GM21367 (cell line): ENCODE measurements around the gene SARDH.
A peak's percentile ranks its signal among the peaks of the same experiment; 100 is the strongest.
"Not testable (repeated sequence)": the region's sequence is repeated elsewhere in the genome, so short reads cannot be mapped to it uniquely, and the experiment has no call there.

Experiments
- ATAC-seq: cut with Tn5 transposase; IDR thresholded peaks from one replicate; pipeline ENCODE4 v1.9.1; 2021; ENCODE audit not compliant: unreplicated experiment

Gene SARDH

DNA sequence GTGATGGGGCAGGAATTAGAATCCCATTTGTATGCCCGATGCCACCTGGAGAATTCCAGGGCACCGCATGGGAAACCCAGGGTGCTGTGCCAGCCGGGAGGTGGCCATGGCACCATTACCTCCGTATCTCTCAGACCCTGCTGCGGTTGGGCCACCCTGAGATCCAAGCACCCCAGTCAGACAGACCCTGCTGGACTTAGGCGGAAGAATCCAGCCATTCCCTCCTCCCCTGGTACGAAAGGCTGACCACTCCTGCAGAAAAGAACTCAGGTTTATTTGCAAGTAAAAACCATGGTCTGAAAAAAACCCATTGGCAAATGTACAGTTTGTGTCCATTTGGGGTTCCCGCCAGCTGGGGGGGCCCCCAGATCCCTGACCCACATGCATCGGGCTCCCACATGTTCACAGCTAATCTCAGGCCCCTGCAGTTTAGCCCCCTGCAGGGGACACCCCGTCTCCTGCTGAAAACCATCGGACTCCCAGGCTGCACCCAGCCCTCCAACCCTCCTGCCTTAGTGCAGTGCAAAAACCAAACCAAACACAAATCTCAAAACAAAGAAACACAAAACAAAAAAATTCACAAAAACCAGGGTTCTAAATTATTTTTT lies 23.6 kb upstream of the SARDH start:
- no peak for ATAC-seq

DNA sequence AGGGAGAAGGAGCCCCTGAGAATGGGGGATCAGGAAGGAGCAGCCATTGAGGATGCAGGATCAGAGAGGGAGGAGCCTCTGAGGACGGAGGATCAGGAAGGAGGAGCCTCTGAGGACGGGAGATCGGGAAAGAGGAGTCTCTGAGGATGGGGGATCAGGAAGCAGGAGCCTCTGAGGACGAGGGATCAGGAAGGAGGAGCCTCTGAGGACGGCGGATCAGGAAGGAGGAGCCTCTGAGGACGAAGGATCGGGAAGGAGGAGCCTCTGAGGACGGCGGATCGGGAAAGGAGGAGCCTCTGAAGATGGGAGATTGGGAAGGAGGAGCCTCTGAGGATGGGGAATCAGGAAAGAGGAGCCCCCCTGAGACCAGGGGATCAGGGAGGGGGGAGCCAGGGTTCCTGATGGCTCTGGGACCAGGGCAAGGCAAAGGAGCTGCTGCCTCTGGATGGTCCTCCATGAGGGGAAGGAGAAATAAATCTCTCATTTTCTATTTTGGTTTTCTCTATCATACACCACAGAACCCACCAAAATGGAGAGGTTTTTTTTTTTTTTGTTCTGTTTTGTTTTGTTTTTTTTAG lies 22.6 kb upstream of the SARDH start:
- ATAC-seq, result no peak

DNA sequence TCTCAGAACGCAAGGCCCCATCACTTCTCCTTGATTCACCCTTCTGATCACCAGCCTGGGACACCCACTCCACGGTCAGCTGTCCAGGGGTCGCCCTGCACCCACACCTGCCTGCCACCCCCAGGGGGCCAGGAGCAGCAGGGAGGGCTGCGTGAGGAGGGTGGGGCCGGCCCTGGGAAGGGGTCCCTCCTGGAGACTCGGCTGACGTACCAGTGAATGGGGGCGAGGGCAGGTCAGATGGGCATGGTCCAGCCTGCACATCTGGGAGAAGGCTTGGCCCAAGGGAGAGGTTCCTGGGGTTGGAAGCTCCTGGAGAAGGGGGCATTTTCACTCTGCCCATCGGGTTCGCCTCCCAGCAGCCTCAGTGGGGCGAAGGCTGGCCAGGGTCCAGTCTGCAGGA lies 21.8 kb upstream of the SARDH start:
- ATAC-seq, result no peak

DNA sequence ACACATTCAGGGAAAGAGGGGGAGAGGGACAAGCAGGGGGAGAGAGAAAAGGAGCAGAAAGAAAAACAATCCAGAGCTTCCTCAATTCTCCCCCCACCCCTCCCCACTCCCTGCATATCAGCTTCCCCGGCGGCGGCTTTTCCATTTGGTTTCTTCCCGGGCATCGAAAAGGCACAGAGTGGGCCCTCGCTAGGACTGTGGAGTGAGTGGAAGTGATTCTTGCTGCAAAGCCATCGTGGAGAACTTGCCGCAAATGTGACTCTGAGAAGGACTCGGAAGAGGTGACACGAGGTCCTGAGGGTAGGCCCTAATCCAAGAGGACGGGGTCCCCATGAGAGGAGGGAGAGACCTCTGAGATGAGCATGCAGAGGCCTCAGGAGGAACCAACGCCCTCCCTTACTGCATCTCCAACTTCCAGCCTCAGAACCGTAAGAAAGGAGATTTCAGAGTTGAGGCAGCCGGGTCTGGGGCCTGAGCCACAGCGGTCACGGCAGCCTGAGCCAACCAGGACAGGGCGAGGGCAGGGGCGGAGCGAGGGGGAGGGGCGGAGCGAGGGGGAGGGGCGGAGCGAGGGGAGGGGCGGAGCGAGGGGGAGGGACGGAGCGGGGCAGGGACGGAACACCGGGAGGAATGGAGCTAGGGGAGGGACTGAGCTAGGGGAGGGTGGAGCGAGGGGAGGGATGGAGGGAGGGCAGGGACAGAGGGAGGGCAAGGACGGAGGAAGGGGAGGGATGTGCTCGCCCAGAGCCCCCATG lies 21.2 kb upstream of the SARDH start:
- no peak for ATAC-seq

DNA sequence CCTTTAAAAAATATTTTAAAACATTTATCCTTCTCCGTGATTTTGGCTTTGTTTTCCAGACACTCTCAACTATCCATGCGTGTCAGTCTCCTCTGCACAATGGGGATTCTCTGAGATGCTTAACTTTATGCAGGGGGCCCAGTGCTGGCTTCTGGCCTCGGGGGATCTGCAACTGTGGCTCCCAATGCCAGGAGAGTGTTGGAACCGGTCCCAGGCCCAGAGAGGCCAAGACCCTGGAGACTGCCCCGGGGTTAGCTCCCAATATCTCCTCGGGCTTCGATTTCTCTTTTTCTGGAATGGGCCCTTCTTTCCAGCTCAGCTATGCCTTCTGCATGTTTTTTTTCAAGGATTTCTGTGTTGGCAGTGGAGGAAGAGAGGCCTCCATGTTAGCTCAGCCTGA lies 20.1 kb upstream of the SARDH start:
- ATAC-seq, result no peak

DNA sequence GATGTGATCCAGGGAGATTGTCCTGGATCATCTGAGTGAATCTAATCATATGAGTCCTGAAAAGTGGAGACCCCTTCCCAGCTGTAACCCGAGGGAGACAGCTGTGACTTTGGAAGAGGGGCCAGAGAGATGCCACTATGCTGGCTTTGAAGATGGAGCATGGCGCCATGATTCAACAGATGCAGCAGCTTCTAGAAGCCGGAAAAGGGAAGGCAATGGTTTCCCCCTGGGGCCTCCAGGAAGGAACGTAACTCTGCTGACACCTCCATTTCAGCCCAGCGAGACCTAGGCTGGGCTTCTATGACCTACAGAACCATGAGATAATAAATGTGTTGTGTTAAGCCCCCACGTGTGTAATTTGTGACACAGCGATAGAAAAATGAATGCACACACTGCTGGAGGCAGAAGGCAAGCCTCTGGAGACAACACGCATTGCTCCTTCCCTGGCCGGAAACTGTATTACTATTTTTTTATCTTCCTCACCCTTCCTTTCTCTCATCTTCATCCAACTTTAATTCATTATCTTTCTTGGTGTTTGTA lies 16.6 kb upstream of the SARDH start:
- no peak for ATAC-seq

DNA sequence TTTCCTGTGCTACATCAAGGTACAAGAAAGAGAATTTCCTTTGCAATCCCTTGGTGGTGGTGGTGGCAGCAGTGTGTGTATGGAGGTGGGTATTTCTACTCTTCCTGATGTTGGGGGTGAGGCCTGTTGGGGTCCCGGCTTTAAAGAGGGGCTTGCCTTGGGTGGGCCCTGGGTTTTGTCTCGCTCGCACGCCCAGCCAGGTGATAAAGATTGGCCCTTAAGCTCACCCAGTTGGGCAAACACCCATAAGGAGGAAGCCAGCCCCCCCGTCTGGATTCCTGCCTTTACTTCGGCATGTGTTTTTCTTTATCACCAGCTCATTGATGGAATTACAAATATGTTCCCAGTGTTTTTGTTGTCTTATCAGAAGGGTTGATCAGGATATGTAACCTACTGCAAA lies 16.0 kb upstream of the SARDH start:
- ATAC-seq, result no peak

DNA sequence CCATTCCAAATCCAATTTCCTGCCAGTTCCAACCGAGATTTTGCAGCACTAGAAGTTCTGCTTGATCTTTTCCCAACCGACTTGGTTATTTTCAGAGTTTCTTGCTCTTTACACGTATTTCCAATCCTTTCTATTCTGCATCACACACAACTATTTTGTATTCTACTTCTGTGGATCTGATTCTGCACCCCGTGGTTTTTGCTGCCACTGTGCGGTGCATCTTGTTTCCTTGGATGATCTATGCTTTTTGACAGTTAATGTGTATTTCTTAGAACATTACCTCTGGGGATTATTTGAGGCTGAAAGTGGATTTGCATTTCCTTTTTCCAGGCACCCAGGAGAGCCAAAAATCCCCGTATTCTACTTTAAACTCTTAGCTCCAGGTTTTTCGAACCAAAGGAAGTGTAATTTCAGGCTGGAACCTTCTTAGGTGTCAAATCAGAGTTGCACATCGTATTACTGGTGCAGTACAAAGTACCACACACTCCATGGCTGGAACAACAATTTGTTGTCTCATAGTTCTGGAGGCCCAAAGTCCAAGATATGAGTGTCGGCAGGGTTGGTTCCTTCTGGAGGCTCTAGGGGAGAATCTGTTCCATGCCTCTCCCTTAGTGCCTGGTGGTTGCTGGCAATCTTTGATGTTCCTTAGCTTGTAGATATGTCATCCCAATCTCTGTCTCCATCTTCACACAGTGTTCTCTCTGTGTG lies 14.7 kb upstream of the SARDH start:
- no peak for ATAC-seq

DNA sequence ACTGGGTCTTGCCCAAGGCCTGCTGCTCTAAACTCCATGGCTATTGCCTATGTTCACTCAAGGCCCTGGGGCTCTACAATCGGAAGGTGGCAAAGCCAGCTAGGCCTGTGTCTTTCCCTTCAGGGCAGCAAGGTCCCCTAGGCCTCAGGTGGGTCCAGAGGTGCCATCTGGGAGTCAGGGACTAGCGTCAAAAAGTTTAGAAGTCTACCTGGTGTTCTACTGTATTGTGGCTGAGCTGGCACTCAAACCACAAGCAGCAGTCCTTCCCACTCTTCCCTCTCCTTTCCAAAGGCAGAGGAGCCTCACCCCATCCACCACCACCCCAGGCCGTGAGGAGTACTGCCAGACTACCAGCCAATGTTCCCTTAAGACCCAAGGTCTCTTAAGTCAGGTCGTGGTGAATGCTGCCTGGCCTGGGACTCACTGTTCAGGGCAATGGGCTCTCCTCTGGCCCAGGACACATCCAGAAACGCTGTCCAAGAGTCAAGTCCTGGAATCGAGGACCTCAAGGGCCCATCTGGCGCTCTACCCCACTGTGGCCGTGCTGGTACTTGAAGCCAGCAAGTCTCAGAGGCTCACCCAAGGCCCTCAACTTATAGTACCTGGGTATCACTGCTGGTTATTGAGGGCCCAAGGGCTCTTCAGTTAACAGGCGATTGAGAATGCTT lies 13.0 kb upstream of the SARDH start:
- no peak for ATAC-seq

DNA sequence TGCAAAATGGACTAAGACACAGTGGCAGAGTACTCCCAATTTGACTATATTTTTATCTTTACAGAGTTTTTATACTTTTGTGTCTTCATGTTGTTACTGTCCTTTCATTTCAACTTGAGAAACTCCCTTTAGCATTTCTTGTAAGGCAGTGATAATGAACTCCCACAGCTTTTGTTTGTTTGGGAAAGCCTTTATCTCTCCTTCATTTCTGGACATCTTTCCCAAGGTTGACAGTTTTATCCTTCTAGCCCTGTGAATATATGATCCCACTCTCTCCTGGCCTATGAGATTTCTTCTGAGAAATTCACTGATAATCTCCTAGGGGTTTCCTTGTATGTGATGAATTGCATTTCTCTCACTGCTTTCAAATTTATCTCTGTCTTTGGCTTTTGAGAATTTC lies 9.2 kb upstream of the SARDH start:
- ATAC-seq, result no peak

DNA sequence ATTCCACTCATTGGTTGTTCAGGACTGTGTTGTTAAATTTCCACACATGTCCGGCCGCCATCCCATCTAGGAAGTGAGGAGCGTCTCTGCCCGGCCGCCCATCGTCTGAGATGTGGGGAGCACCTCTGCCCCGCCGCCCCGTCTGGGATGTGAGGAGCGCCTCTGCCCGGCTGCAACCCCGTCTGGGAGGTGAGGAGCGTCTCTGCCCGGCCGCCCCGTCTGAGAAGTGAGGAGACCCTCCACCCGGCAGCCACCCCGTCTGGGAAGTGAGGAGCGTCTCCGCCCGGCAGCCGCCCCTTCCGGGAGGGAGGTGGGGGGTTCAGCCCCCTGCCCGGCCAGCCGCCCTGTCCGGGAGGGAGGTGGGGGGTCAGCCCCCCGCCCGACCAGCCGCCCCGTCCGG lies 6.4 kb upstream of the SARDH start:
- not testable (repeated sequence) for ATAC-seq

DNA sequence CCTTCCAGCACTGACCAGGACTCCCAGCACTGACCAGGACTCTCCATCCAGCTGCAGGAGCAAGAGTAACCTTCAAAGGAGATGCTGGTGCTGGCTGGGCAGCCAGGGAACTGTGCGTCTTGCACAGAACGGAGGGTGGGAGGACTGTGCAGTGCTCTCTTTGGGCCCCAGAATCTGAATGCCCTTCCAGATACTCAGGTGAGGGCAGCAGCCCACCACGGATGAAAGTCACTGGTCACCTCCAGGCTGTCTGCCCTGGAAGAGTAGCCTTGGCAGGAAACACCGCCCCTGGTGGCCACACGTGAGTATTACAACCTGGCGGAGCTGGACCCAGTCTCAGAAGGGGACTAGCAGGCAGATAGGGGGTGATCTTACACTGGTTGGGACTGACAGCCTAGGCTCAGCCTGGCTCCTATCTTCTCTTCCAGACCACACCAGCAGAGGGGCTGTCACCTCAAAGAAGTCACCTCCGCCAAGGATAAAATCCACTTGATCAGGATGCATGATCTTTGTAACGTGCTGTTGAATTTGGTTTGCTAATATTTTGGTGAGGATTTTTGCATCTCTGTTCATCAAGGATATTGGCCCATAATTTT lies 4.8 kb upstream of the SARDH start:
- peak; percentile 55 for ATAC-seq

DNA sequence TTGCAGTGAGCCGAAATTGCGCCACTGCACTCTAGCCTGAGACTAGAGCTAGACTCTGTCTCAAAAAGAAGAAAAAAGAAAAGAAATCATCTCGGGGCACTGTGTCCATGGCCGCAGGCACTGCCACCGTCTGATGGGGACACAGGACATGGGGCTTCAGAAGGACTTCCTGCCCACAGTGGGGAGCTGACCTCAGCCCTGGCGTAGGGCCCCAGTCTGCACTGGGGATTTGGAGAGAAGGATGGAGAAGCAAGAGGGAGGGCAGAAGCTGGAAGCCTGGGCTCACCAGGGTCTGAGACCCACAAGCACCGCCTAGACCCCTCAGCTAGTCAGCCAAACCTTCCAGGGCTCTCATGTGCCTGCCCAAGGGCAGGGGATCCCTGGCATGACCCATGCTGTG lies 4.1 kb upstream of the SARDH start:
- ATAC-seq, result no peak

DNA sequence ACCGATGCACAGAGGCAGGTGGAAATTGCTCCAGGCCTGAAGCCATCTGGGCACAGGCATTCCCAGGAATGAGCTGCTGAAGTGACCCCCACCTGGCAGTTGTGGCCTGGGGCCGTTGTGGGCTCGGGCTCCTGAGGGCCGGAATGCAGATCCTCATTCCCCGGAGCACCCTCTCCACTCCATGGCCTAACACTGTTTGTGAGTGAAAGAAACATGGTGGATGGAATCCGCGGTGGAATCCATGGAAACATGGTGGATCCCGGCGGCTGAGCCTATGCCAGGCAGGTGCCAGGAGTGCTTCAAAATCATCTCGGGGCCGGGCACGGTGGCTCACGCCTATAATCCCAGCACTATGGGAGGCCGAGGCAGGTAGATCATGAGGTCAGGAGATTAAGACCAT lies 3.6 kb upstream of the SARDH start:
- ATAC-seq, result no peak

DNA sequence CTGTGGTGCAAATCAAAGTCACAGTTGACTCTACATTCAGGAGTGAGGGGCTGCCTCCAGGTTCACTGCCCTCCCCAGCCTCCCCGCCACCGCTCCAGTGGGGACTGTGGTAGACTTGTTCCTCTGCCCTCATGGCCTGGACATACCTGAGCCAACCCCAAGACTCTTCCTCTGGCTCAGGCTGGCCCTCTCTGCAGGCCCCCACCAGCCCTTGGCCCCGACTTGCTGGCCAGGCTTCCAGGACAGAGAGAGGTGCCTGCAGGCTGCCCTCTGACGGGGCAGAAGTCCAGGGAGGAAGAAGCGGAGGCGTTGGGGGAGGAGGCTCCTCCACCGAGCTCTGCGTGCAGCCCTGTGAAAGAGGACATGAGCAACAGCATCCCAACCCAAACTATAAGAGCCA lies 2.8 kb upstream of the SARDH start:
- no peak for ATAC-seq

DNA sequence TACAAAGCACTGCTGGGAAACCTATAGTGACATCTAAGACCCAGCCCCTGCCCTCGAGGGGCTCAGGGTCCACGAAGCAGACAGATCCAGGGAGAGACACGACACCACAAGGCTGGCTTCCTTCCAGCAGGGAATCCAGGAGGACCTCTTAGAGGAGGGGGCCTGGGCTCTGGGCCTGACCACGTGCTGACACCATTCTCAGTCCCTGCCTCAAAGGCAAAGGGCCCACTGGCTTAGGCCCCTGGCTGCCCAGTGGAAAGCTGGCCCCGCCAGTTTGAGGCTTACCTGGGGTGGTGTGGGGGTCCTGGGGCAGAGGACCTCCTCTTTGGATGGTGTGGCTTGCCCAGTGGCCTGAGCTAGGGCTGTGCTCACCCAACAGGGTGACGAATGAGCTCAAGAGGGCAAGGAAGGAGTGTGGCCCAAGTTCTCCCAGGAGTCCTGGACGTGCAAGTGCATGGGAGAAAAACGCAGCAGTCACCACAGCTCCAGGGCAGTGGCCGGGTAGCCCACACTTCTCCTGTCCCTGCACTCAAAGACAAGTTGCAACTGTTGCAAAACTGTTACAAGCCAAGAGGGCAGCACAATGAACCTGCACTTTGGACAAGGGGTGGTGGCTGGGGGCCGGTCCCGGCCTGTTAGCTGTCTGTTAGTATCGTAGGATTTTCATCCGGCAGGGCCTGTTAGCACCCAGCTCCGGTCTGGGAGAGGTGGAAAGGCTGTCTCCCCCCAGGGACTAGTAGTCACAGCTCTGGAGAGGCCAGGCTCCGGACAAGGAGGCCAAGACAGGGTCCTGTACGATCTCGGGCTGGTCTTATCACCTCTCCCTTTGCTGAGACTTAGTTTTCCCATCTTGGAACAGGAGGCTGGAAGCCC lies 1.5 kb upstream of the SARDH start:
- ATAC-seq, result no peak

DNA sequence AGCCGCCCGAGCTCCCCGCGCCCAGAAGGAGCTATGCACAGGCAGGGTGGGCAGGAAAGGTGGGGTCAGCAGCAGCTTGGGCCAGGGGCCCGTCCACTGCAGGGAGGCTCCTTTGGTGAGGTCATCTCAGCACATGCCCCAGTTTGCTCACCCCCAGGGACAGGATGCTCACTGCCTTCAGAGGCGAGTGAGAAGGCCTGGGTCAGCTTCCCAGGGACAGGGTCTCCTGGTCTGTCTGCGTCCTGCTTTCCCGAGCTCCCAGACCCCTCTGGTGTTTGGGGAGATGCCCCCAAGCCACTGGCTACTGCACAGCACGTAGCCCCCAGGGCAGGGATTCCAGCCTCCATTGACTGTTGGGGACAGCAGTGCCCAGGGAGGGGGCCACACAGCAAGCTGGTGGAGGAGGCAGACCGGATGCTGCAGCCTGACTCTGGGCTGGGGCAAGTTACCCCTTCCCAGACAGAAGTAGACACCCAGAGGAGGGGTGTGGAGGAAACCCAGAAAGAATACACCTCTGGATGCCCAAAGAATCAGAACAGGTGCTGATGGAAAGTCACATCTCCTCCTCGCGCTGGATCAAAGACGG lies 581 bp upstream of the SARDH start:
- ATAC-seq, result no peak

DNA sequence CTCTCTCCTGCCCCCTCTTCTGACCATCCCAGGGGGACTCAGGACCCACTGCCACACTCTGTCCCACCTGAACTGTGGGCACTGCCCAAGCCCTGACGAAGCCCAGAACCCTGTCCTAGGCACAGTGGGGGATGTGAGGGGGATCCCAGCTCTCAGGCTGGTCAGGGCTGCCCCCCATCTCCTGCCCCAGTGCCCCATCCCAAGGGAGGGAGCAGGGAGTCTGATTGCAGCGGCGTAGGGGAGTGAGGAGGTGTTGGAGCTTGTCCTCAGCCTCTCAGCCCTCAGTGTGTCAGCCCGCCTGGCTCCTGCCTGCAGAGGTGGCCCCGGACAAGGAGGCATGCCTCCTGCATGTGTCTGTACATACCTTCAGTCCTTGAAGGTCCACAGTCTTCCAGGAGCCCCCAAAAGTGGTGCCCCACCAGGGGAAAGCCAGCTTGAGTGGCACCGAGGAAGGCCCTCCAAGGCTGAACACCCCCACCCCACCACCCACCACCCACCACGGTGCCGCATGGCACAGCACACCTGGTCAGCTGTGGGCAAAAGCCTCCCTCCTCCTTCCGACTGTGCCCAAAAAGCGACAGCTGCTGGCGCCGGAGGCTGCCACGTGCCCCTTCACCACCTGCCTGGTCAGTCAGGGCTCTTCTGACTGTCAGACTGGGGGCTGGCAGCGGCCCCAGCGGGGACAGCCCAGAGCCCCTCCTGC lies 930 bp downstream of the SARDH start:
- no peak for ATAC-seq

DNA sequence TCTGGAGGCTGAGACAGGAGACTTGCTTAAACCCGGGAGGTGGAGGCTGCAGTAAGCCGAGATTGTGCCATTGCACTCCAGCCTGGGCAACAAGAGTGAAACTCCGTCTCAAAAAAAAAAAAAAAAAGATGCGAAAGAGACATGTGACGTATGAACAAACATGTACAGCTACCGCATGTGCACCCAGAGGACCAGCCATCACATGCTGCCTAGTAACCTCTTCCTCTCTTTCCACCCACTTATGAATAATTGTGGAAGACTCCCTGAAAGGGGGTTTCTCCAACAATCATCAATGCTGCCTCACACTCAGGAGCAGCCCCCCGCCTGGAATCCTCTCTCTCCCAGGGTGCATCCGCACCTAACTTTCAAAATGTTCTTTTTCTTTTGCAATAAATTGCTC lies 2.2 kb downstream of the SARDH start:
- ATAC-seq, result no peak
